Neural progenitor cell (in vitro differentiated cells): ENCODE measurements around the gene PI16. TPM values are rescaled to one million over a fixed set of nuclear protein-coding genes. Genes with fewer than 3 reads are reported as not detected.
A peak's percentile ranks its signal among the peaks of the same experiment; 100 is the strongest.

Experiments used
- DNase-seq: peaks from one replicate; pipeline ENCODE4 v3.0.0-alpha.2; 2016; ENCODE audit warnings: low spot score
- H2AFZ ChIP-seq: fragments of 200-600 bp; sonication (generic); replicated peaks from 2 replicates; pipeline ENCODE4 v1.6.1; 2016; ENCODE audit warnings: antibody characterized with exemption
- H3F3A ChIP-seq: fragments of 200-600 bp; sonication (generic); 2 replicates; pipeline ENCODE4 v1.6.1; 2016; ENCODE audit warnings: antibody characterized with exemption, low read depth
- H3K27ac ChIP-seq: fragments of 200-600 bp; sonication (generic); 2 replicates; pipeline ENCODE4 v1.5.1; 2016; ENCODE audit warnings: mild to moderate bottlenecking
- H3K27me3 ChIP-seq: fragments of 200-600 bp; sonication (generic); 2 replicates; pipeline ENCODE4 v1.6.1; 2016; ENCODE audit warnings: mild to moderate bottlenecking, moderate library complexity
- H3K36me3 ChIP-seq: fragments of 200-600 bp; sonication (generic); 2 replicates; pipeline ENCODE4 v1.5.1; 2016
- H3K4me1 ChIP-seq: fragments of 200-600 bp; sonication (generic); 2 replicates; pipeline ENCODE4 v1.6.1; 2016; ENCODE audit warnings: mixed run types
- H3K4me2 ChIP-seq: fragments of 200-600 bp; sonication (generic); 2 replicates; pipeline ENCODE4 v1.6.1; 2016
- H3K4me3 ChIP-seq: fragments of 200-600 bp; sonication (generic); 2 replicates; pipeline ENCODE4 v1.5.1; 2016
- H3K79me2 ChIP-seq: fragments of 200-600 bp; sonication (generic); 2 replicates; pipeline ENCODE4 v1.6.1; 2016; ENCODE audit warnings: low read depth
- H3K9ac ChIP-seq: fragments of 200-600 bp; sonication (generic); 2 replicates; pipeline ENCODE4 v1.6.1; 2016
- H3K9me3 ChIP-seq: fragments of 200-600 bp; sonication (generic); 2 replicates; pipeline ENCODE4 v1.5.1; 2016; ENCODE audit warnings: low read depth
- H4K20me1 ChIP-seq: fragments of 200-600 bp; sonication (generic); 2 replicates; pipeline ENCODE4 v1.6.1; 2016; ENCODE audit warnings: low read depth
- H3K27ac Mint-ChIP-seq: 3 replicates; pipeline ENCODE4 v1.8.0; 2021; ENCODE audit warnings: mixed read lengths
- H3K27me3 Mint-ChIP-seq: 2 replicates; pipeline ENCODE4 v1.8.0; 2022; ENCODE audit warnings: low read depth, mild to moderate bottlenecking, inconsistent platforms, moderate library complexity, mixed read lengths; ENCODE audit not compliant: insufficient read depth
- H3K36me3 Mint-ChIP-seq: 3 replicates; pipeline ENCODE4 v1.8.0; 2021; ENCODE audit warnings: mixed read lengths
- H3K4me1 Mint-ChIP-seq: 3 replicates; pipeline ENCODE4 v1.8.0; 2021; ENCODE audit warnings: mixed read lengths
- H3K4me3 Mint-ChIP-seq: 3 replicates; pipeline ENCODE4 v1.8.0; 2021; ENCODE audit warnings: mild to moderate bottlenecking, moderate library complexity, mixed read lengths
- H3K9me3 Mint-ChIP-seq: 3 replicates; pipeline ENCODE4 v1.8.0; 2020; ENCODE audit warnings: mixed read lengths
- CTCF ChIP-seq: fragments of 200-600 bp; sonication (generic); IDR thresholded peaks from 2 replicates; pipeline ENCODE4 v1.5.1; 2017; ENCODE audit warnings: antibody characterized with exemption, mild to moderate bottlenecking
- EZH2 ChIP-seq: fragments of 200-600 bp; sonication (generic); IDR thresholded peaks from 2 replicates; pipeline ENCODE4 v1.6.1; 2017; ENCODE audit warnings: antibody characterized with exemption, mild to moderate bottlenecking, moderate library complexity
- EZH2phosphoT487 ChIP-seq: fragments of 200-600 bp; sonication (generic); IDR thresholded peaks from 2 replicates; pipeline ENCODE4 v1.6.1; 2017; ENCODE audit warnings: antibody characterized with exemption
- total RNA-seq: library from RNA; depleted of rRNA; stranded (reverse); fragments of >200 nt; gene quantifications from 2 replicates; pipeline ENCODE4 v1.2.3, GENCODE V29; 2015; ENCODE audit warnings: low replicate concordance

The PI16 gene
- total RNA-seq, 1 donor from 2014 or later, result not detected

DNA sequence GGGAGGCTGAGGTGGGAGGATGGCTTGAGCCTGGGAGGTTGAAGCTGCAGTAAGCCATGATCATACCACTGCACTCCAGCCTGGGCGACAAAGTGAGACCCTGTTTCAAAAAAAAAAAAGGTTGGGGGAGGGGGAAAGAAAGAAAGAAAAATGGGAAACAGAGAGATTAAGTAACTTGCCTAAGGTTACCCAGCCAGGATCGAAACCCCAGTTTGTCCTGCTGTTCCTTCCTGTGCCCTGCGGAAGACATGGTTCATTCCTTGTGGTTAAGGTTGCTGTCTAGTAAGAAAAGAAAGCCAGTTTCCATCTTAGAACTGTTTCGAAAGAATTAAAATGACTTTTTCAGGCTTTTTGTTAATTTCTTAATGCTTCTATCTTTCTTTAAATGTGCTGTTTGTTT is 38.9 kb upstream of the PI16 start:
- Mint-ChIP-seq H3K27me3 (no peaks in the 10 kb centered on the region), H3K4me1 (no peaks in the 10 kb centered on the region), H3K36me3 (peaks cover 8% of the 10 kb centered on the region), H3K27ac (no peak overlapping the region), H3K9me3 (no peaks in the 10 kb centered on the region), H3K4me3 (no peak overlapping the region)
- H3K27ac ChIP-seq, result no peak overlapping the region
- DNase-seq, result no peak
- no peaks in the 10 kb centered on the region for H3F3A ChIP-seq
- H3K4me3 ChIP-seq, result no peak overlapping the region
- no peaks in the 10 kb centered on the region for H4K20me1 ChIP-seq
- no peaks in the 10 kb centered on the region for H3K27me3 ChIP-seq
- H3K36me3 ChIP-seq, result no peaks in the 10 kb centered on the region
- no peaks in the 10 kb centered on the region for H3K4me1 ChIP-seq
- no peaks in the 10 kb centered on the region for H3K9me3 ChIP-seq
- no peak overlapping the region for H2AFZ ChIP-seq
- TF ChIP-seq CTCF (no peak), EZH2phosphoT487 (no peak), EZH2 (no peak)
- H3K79me2 ChIP-seq, result no peaks in the 10 kb centered on the region
- H3K4me2 ChIP-seq, result no peak overlapping the region
- H3K9ac ChIP-seq, result no peak overlapping the region

DNA sequence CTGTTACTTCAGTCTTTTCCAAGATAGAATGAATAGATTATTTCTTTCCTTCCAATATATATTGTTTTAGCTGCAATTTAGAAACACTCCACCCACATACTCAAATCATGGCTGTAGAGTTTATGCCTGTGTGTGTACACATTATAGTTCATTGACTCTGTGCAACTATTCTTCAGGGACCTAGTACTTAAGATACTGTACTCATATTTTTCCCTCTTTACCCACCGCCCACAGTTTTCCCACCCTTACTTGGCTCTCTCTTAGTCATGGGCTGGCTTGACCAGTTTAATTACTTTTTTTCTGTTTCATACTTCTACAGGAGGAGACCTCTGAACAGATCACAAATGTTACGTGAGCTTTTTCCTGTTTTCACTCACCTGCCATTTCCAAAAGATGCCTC is 38.4 kb upstream of the PI16 start:
- no peaks in the 10 kb centered on the region for H3K4me1 Mint-ChIP-seq
- no peaks in the 10 kb centered on the region for H3F3A ChIP-seq
- H4K20me1 ChIP-seq, result no peaks in the 10 kb centered on the region
- no peaks in the 10 kb centered on the region for H3K4me1 ChIP-seq
- no peaks in the 10 kb centered on the region for H3K9me3 ChIP-seq
- H3K27me3 Mint-ChIP-seq, result no peaks in the 10 kb centered on the region
- no peaks in the 10 kb centered on the region for H3K27me3 ChIP-seq
- H3K9me3 Mint-ChIP-seq, result no peaks in the 10 kb centered on the region
- no peak for TF ChIP-seq CTCF
- TF ChIP-seq EZH2, result no peak
- no peaks in the 10 kb centered on the region for H3K79me2 ChIP-seq
- H3K27ac Mint-ChIP-seq, result no peak overlapping the region
- DNase-seq, result no peak
- H2AFZ ChIP-seq, result no peak overlapping the region
- no peak overlapping the region for H3K4me3 Mint-ChIP-seq
- H3K36me3 Mint-ChIP-seq, result peaks cover 11% of the 10 kb centered on the region
- no peaks in the 10 kb centered on the region for H3K36me3 ChIP-seq
- H3K4me2 ChIP-seq, result no peak overlapping the region
- H3K9ac ChIP-seq, result no peak overlapping the region
- no peak overlapping the region for H3K27ac ChIP-seq
- H3K4me3 ChIP-seq, result no peak overlapping the region

DNA sequence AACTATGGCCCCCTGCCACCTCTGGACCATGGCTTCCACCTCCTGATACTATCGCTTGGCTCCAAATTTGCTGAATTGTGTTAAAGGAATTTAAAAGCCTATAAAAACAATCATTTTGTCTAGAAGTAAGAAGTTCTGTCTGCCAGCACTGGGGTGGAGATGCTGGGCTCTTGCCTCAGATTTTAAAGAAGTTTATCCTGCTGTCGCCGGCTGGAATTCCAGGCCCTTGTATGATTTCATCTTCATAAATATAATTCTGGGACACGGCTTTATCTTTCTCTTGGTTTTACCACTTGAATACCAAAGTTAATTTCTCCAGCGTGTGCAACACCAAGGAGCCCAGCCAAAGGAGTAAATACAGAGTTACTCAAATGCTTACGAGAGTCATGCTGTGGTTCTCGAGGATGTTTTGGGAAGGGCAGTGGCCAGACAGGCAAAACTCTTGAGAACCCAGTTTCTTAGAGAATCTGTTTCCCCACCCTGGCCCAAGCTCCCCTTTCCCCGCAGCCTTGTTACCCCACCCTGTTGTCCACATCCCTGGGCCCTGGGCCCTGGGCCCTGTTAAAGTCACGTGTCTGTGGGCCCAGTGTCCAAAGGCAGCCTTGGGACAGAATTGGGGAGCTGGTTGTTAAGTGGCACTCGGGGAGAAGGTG is 36.9 kb upstream of the PI16 start:
- Histone ChIP-seq H3K9ac (peak overlapping the region; percentile 13), H3K4me3 (no peak overlapping the region), H3F3A (no peaks in the 10 kb centered on the region), H3K4me1 (no peaks in the 10 kb centered on the region), H4K20me1 (no peaks in the 10 kb centered on the region), H3K36me3 (no peaks in the 10 kb centered on the region), H3K4me2 (no peak overlapping the region), H3K27me3 (no peaks in the 10 kb centered on the region), H2AFZ (no peak overlapping the region), H3K9me3 (no peaks in the 10 kb centered on the region), H3K79me2 (no peaks in the 10 kb centered on the region), H3K27ac (no peak overlapping the region)
- Mint-ChIP-seq H3K4me3 (no peak overlapping the region), H3K27ac (peak overlapping the region; percentile 25), H3K9me3 (no peaks in the 10 kb centered on the region), H3K27me3 (no peaks in the 10 kb centered on the region), H3K4me1 (no peaks in the 10 kb centered on the region), H3K36me3 (peaks cover 14% of the 10 kb centered on the region)
- no peak for DNase-seq
- TF ChIP-seq CTCF (no peak), EZH2phosphoT487 (no peak), EZH2 (no peak)
